Measurements from ENCODE around the gene SCYL2.

Gene SCYL2

DNA sequence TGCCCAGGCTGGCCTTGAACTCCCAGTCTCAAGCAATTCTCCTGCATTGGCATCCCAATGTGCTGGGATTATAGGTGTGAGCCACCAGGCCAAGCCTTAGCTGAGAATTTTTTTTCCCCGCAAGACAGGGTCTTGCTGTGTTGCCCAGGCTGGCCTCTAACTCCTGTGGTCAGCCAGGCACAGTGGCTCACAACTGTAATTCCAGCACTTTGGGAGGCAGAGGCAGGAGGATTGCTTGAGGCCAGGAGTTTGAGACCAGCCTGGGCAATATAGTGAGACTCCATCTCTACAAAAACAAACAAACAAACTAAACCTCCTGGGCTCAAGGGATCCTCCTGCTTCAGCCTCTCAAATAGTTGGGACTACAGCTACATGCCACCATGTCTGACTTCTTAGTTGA is 27.4 kb upstream of the SCYL2 start:
- TF ChIP-seq EGR1 (IDR thresholded peaks at IDR 0.05) (no peak), ZBTB7A (IDR thresholded peaks at IDR 0.05; ENCODE audit: low read depth) (no peak), YY1 (IDR thresholded peaks at IDR 0.05; ENCODE audit: low read depth) (no peak), RAD21 (IDR thresholded peaks at IDR 0.05; ENCODE audit: low read depth) (no peak), TEAD4 (IDR thresholded peaks at IDR 0.05) (no peak), TAF1 (IDR thresholded peaks at IDR 0.05; ENCODE audit: low read depth) (no peak), TCF12 (IDR thresholded peaks at IDR 0.05; ENCODE audit: low read depth) (no peak)
- TF ChIP-seq, protein P1, sequence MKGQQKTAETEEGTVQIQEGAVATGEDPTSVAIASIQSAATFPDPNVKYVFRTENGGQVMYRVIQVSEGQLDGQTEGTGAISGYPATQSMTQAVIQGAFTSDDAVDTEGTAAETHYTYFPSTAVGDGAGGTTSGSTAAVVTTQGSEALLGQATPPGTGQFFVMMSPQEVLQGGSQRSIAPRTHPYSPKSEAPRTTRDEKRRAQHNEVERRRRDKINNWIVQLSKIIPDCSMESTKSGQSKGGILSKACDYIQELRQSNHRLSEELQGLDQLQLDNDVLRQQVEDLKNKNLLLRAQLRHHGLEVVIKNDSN (IDR thresholded peaks at IDR 0.05): no peak
- TF ChIP-seq, protein P2, sequence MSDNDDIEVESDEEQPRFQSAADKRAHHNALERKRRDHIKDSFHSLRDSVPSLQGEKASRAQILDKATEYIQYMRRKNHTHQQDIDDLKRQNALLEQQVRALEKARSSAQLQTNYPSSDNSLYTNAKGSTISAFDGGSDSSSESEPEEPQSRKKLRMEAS (IDR thresholded peaks at IDR 0.05): no peak

DNA sequence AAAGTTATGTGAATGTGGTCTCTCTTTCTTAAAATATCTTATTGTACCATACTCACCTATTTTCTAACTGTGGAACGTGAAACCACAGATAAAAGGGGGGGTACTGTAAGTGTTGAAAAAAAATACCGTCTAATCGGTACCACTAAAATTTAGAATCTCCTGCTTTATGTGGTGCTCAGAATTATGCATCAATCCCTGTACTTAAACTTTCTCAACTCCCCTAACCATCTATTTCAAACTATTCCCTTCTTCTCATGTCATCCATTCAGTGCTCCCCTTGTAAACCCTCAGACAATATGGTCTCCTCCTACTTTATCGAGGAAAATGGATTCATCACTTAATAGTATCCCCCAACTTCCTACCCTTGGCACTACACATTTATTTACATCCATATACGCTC is 23.8 kb upstream of the SCYL2 start:
- TF ChIP-seq ZBTB7A (IDR thresholded peaks at IDR 0.05; ENCODE audit: low read depth): no peak
- no peak for TF ChIP-seq YY1 (IDR thresholded peaks at IDR 0.05; ENCODE audit: low read depth)
- no peak for TF ChIP-seq NFIC (IDR thresholded peaks at IDR 0.05)
- TF ChIP-seq, protein P3, sequence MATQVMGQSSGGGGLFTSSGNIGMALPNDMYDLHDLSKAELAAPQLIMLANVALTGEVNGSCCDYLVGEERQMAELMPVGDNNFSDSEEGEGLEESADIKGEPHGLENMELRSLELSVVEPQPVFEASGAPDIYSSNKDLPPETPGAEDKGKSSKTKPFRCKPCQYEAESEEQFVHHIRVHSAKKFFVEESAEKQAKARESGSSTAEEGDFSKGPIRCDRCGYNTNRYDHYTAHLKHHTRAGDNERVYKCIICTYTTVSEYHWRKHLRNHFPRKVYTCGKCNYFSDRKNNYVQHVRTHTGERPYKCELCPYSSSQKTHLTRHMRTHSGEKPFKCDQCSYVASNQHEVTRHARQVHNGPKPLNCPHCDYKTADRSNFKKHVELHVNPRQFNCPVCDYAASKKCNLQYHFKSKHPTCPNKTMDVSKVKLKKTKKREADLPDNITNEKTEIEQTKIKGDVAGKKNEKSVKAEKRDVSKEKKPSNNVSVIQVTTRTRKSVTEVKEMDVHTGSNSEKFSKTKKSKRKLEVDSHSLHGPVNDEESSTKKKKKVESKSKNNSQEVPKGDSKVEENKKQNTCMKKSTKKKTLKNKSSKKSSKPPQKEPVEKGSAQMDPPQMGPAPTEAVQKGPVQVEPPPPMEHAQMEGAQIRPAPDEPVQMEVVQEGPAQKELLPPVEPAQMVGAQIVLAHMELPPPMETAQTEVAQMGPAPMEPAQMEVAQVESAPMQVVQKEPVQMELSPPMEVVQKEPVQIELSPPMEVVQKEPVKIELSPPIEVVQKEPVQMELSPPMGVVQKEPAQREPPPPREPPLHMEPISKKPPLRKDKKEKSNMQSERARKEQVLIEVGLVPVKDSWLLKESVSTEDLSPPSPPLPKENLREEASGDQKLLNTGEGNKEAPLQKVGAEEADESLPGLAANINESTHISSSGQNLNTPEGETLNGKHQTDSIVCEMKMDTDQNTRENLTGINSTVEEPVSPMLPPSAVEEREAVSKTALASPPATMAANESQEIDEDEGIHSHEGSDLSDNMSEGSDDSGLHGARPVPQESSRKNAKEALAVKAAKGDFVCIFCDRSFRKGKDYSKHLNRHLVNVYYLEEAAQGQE (IDR thresholded peaks at IDR 0.05; ENCODE audit: low read depth): no peak
- no peak for TF ChIP-seq TCF12 (IDR thresholded peaks at IDR 0.05; ENCODE audit: low read depth)
- no peak for TF ChIP-seq RAD21 (IDR thresholded peaks at IDR 0.05; ENCODE audit: low read depth)

DNA sequence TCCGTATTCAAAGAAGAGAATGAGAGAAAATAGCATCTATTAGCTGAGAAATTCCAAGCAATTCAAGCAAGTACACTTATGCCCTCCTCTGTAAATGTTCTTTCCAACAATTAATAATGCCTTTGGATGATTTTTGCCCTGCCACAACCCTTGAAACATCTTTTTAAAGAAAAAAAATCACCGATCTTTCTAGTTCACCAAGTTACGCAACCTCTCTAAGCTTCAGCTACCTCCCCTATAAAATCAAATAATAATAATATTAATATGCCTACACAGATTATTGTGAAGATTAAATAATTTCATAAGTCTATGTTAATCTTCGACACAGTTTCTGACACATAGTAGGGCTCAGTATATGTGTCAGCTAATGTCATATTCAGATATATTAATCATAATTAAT is 19.2 kb upstream of the SCYL2 start:
- no peak for TF ChIP-seq TCF12 (IDR thresholded peaks at IDR 0.05; ENCODE audit: low read depth)
- no peak for TF ChIP-seq ZBTB7A (IDR thresholded peaks at IDR 0.05; ENCODE audit: low read depth)
- TF ChIP-seq, protein P3 (IDR thresholded peaks at IDR 0.05; ENCODE audit: low read depth): no peak
- TF ChIP-seq, protein P1 (IDR thresholded peaks at IDR 0.05): no peak
- no peak for TF ChIP-seq CREB1 (IDR thresholded peaks at IDR 0.05; ENCODE audit: low read depth)
- TF ChIP-seq NFIC (IDR thresholded peaks at IDR 0.05): no peak
- no peak for TF ChIP-seq TAF1 (IDR thresholded peaks at IDR 0.05; ENCODE audit: low read depth)
- no peak for TF ChIP-seq FOXM1 (IDR thresholded peaks at IDR 0.05; ENCODE audit: borderline replicate concordance, low read depth)
- TF ChIP-seq TEAD4 (IDR thresholded peaks at IDR 0.05): no peak
- TF ChIP-seq, protein P2 (IDR thresholded peaks at IDR 0.05): no peak
- TF ChIP-seq EGR1 (IDR thresholded peaks at IDR 0.05): no peak
- no peak for TF ChIP-seq YY1 (IDR thresholded peaks at IDR 0.05; ENCODE audit: low read depth)
- TF ChIP-seq EP300 (IDR thresholded peaks at IDR 0.05; ENCODE audit: borderline replicate concordance): no peak
- TF ChIP-seq CEBPB (IDR thresholded peaks at IDR 0.05): no peak

DNA sequence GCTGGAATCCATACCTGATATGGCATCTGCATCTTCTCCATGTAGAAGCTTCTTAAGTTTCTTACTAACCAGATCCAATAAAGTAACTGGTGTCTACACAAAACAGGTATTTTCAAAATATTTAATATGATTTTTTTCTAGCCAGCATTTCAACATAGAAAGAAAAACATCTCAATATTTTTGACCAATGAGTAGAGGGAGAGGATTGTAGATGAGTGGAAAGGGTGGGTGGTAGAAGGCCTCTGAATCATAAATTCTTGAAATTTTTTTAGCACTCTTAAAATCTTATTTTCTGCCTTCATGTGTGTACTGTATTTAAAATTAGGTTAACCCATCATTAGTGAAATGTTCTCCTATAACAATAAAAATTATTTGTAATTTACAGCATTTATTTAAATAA is 18.1 kb upstream of the SCYL2 start:
- TF ChIP-seq TCF12 (IDR thresholded peaks at IDR 0.05; ENCODE audit: low read depth): no peak

DNA sequence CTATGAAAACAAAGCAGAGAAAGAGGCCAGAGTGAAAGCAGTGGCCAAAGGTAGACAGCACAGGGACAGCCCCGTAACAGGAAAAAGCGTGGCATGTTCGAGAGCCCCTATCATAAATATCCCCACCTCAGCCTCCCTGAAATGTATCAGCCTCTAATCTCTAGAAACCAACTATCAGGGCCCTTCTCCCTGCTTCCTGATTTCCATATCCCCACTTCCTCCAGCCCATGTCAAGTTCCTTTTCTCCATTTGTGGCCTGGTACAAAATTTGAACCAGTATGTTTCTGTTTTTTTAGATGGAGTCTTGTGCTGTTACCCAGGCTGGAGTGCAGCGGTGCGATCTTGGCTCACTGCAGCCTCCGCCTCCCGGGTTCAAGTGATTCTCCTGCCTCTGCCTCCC is 17.0 kb upstream of the SCYL2 start:
- TF ChIP-seq, protein P1 (IDR thresholded peaks at IDR 0.05): no peak
- no peak for TF ChIP-seq FOXM1 (IDR thresholded peaks at IDR 0.05; ENCODE audit: borderline replicate concordance, low read depth)
- no peak for TF ChIP-seq TEAD4 (IDR thresholded peaks at IDR 0.05)
- TF ChIP-seq NFIC (IDR thresholded peaks at IDR 0.05): no peak
- no peak for TF ChIP-seq RAD21 (IDR thresholded peaks at IDR 0.05; ENCODE audit: low read depth)
- no peak for TF ChIP-seq CREB1 (IDR thresholded peaks at IDR 0.05; ENCODE audit: low read depth)
- TF ChIP-seq, protein P3 (IDR thresholded peaks at IDR 0.05; ENCODE audit: low read depth): no peak
- TF ChIP-seq TCF12 (IDR thresholded peaks at IDR 0.05; ENCODE audit: low read depth): no peak
- TF ChIP-seq EGR1 (IDR thresholded peaks at IDR 0.05): no peak
- TF ChIP-seq EP300 (IDR thresholded peaks at IDR 0.05; ENCODE audit: borderline replicate concordance): no peak
- TF ChIP-seq, protein P2 (IDR thresholded peaks at IDR 0.05): no peak
- no peak for TF ChIP-seq YY1 (IDR thresholded peaks at IDR 0.05; ENCODE audit: low read depth)
- TF ChIP-seq ZBTB7A (IDR thresholded peaks at IDR 0.05; ENCODE audit: low read depth): no peak
- no peak for TF ChIP-seq TAF1 (IDR thresholded peaks at IDR 0.05; ENCODE audit: low read depth)
- TF ChIP-seq CEBPB (IDR thresholded peaks at IDR 0.05): no peak
